ENCODE data around the gene UGT2A1. TPM values are rescaled to one million over a fixed set of nuclear protein-coding genes. Genes with fewer than 3 reads are reported as not detected.
A peak's percentile ranks its signal among the peaks of the same experiment; 100 is the strongest.

Gene UGT2A1
- total and polyA plus RNA-seq, 8 donors: 0.07 to 0.13 TPM; not detected in 6

DNA sequence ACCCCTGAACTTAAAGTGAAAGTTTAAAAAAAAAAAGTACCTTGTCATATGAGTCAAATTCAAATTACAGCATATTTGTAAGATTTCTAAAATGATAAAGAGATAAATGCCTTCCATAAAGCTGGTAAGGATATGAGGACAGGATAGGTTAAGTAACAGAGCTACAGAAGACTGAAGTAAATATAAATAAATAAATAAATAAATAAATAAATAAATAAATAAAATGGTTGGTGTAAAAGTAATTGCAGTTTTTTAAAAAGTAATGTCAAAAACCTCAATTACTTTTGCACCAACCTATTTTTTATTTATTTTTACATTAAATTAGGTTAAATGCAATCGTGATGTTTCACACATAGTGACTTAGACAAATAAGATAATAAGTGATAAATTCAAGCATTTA is 75.8 kb downstream of the UGT2A1 start:
- H3K27ac ChIP-seq: no peak overlapping the region
- no peaks in the 10 kb centered on the region for H3K36me3 ChIP-seq
- intact Hi-C loops (cut with DNase I): no loop called here
- ATAC-seq: no peak
- H3K27me3 ChIP-seq: no peaks in the 10 kb centered on the region
- TF ChIP-seq, protein P1, sequence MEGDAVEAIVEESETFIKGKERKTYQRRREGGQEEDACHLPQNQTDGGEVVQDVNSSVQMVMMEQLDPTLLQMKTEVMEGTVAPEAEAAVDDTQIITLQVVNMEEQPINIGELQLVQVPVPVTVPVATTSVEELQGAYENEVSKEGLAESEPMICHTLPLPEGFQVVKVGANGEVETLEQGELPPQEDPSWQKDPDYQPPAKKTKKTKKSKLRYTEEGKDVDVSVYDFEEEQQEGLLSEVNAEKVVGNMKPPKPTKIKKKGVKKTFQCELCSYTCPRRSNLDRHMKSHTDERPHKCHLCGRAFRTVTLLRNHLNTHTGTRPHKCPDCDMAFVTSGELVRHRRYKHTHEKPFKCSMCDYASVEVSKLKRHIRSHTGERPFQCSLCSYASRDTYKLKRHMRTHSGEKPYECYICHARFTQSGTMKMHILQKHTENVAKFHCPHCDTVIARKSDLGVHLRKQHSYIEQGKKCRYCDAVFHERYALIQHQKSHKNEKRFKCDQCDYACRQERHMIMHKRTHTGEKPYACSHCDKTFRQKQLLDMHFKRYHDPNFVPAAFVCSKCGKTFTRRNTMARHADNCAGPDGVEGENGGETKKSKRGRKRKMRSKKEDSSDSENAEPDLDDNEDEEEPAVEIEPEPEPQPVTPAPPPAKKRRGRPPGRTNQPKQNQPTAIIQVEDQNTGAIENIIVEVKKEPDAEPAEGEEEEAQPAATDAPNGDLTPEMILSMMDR (IDR thresholded peaks at IDR 0.05): no peak
- no peak overlapping the region for H3K4me3 ChIP-seq
- no peak for DNase-seq
- peaks cover 0 to 2% of the 10 kb centered on the region in 2 donors for H3K9me3 ChIP-seq
- no peaks in the 10 kb centered on the region for H3K4me1 ChIP-seq

DNA sequence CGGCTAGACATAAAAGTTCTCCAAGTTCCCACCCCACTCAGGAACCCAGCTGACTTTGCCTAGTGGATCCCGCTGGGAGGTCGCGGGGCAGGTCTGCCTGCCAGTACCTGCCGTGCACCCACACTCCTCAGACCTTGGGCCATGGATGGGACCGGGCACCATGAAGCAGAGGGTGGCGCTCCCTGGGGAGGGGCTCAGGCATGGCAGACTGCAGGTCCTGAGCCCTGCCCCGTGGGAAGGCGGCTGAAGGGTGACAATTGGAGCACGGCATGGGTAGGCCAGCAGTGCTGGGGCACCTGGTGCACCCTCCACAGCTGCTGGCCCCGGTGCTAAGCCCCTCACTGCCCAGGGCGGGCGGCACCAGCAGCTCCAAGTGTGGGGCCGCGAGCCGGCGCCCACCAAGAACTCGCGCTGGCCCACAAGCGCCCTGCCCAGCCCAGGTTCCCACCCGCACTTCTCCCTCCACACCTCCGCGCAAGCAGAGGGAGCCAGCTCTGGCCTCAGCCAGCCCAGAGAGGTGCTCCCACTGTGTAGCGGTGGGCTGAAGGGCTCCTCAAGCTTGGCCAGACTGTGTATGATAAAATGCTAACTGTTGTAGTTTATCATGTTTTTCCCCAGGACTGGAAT is 76.7 kb downstream of the UGT2A1 start:
- TF ChIP-seq, protein P1 (IDR thresholded peaks at IDR 0.05): no peak
- H3K36me3 ChIP-seq: no peaks in the 10 kb centered on the region
- no peak overlapping the region for H3K4me3 ChIP-seq
- no peaks in the 10 kb centered on the region for H3K27me3 ChIP-seq
- peaks cover 0 to 2% of the 10 kb centered on the region in 2 donors for H3K9me3 ChIP-seq
- H3K4me1 ChIP-seq: no peaks in the 10 kb centered on the region
- ATAC-seq (no peak), DNase-seq (peak in 1 of 4 donors; percentile 55)
- H3K27ac ChIP-seq: no peak overlapping the region
- intact Hi-C loops (cut with DNase I): no loop called here

GRCh38 chr4:69568787-69569186 is 84.3 kb downstream of the UGT2A1 start:
- ATAC-seq: no peak
- H3K4me1 ChIP-seq: no peaks in the 10 kb centered on the region
- no peak overlapping the region for H3K27ac ChIP-seq
- TF ChIP-seq, protein P1 (IDR thresholded peaks at IDR 0.05): no peak
- H3K9me3 ChIP-seq: no peaks in the 10 kb centered on the region
- H3K4me3 ChIP-seq: no peak overlapping the region
- no peak for DNase-seq
- no peaks in the 10 kb centered on the region for H3K27me3 ChIP-seq
- intact Hi-C loops (cut with DNase I): no loop called here
- no peaks in the 10 kb centered on the region for H3K36me3 ChIP-seq

- TF ChIP-seq, protein P1 (IDR thresholded peaks at IDR 0.05): no peak
- no peak for DNase-seq
- Histone ChIP-seq H3K9me3 (peaks cover 0 to 2% of the 10 kb centered on the region in 2 donors), H3K4me1 (no peaks in the 10 kb centered on the region), H3K27me3 (no peaks in the 10 kb centered on the region), H3K36me3 (no peaks in the 10 kb centered on the region), H3K4me3 (no peak overlapping the region), H3K27ac (no peak overlapping the region)
- intact Hi-C loops (cut with DNase I): no loop called here
- no peak for ATAC-seq
Observed at GRCh38 chr4:69563424-69563823, 89.6 kb downstream of the UGT2A1 start.

DNA sequence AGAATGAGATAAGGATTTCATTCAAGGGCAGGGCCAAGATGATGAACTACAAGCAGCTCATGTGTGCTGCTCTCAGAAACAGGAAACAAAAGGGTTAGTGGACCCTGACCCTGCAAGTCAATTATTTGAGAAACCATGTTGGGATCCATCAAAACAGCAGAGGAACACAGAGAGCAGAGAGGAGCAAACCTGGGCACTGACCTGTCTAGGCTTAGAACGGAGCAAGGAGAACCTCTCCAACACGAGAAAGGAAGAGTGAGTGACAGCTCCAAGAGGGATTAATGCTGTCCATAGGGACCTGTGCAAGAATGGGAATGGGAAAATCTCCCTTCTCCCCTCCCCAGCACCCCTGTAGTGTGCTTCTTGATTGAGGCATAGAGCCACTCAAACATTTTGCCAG is 103.4 kb downstream of the UGT2A1 start:
- Histone ChIP-seq H3K36me3 (no peaks in the 10 kb centered on the region), H3K4me1 (no peaks in the 10 kb centered on the region), H3K27me3 (no peaks in the 10 kb centered on the region), H3K9me3 (no peaks in the 10 kb centered on the region), H3K27ac (no peak overlapping the region), H3K4me3 (no peak overlapping the region)
- ATAC-seq (no peak), DNase-seq (no peak)
- TF ChIP-seq, protein P1 (IDR thresholded peaks at IDR 0.05): no peak
- intact Hi-C loops (cut with DNase I): no loop called here

Measured in left lung (tissue), 10 donors.